Middle frontal gyrus (tissue), 1 donor: ENCODE measurements around the gene UBXN7.
"Not testable (repeated sequence)": the region's sequence is repeated elsewhere in the genome, so short reads cannot be mapped to it uniquely, and the experiment has no call there.

ENCODE experiments used
- DNase-seq: peaks from one replicate; pipeline ENCODE4 v3.0.0-alpha.2; 2015; ENCODE audit warnings: low spot score; ENCODE audit errors: extremely low spot score

UBXN7 gene

DNA sequence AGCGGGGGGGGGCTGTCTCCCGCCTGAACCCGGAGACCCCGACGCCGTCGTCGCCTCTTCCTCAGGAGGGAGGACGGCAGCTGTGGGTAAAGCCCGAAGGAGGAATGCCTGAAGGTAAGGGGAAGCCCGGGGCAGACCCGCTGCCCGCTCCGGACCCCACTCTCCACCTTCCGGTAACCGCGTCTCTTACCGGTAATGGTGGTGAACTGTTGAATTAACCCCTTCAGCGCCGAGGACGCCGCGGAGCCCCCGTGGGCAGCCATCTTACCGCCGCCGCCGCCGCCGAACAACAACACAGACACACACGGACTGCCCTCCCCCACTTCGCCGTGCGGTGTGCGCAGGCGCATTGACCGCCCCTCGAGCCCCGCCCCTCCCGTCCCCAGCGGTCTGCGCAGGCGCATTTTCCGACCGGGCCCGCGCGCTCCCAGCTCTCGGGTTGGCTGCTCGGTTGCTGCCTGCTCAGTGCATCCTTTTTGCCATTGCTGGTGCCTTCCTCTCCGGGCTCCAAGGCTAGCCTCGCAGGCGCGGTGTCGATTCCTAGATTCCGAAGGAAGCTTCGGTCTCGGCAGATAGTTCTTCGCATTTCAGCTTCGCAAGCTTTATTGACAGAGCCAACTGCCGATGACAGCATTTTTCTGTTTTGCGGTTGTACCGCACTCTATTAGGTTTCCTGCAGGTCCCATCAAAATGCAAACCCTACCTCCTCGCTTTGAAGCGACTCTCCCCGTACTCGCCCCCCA, at the start of gene UBXN7:
Gene UBXN7 (minus strand): TSS at position 291 of the 743 bp plus-strand sequence. CDS start 28 bp downstream, at position 263.
- peak; percentile 89 for DNase-seq

DNA sequence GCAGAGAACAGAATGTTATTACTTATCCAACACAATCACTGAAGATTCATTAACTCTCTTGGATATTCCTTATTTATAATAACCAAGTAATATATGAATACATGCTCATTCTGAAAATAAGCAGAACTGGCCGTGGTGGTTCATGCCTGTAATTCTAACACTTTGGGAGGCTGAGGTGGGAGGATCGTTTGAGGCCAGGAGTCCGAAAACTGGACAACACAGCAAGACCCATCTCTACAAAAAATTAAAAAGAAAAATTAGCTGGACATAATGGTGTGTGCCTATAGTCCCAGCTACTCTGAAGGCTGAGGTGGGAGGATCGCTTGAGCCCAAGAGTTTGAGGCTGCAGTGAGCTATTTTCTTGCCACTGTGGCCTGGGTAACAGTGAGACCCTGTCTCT, 45.5 kb upstream of the UBXN7 start:
- no peak for DNase-seq

- DNase-seq, result no peak
Measured at GRCh38 chr3:196472286-196472685, 40.1 kb upstream of the UBXN7 start.

DNA sequence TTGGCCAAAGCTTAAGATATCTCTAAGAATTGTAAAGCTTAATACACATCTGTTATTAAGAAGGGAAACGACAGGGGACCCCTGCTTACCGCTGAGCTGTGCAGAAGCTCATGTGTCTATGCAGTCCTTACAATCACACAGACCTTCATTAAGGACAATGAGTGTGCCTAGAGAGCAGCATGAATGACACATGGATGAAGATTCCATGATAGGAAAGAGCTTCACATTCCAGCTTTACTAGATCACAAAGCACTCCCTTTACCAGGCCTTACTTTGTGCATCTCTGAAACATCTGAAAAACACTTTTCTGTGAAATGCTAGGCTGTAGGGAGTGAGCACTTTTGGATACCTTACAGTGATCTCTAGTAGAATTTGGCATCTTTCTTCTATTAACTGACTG, 39.3 kb upstream of the UBXN7 start:
- DNase-seq, result no peak

GRCh38 chr3:196470182-196470581, 38.0 kb upstream of the UBXN7 start:
- DNase-seq, result not testable (repeated sequence)

GRCh38 chr3:196463804-196464203, 31.6 kb upstream of the UBXN7 start:
- no peak for DNase-seq

DNA sequence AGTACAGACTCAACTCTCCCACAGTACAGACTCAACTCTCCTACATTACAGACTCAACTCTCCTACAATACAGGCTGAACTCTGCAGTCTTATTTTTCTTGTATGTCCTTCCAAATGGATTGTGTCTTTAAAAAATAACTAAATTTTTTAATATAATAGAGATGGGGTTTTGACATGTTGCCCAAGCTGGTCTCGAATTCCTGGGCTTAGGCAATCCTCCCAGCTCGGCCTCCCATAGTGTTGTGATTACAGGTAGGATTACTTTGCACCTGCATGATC, 31.2 kb upstream of the UBXN7 start:
- no peak for DNase-seq

GRCh38 chr3:196462680-196463477, 30.7 kb upstream of the UBXN7 start:
- not testable (repeated sequence) for DNase-seq

GRCh38 chr3:196458063-196458462, 25.8 kb upstream of the UBXN7 start:
- no peak for DNase-seq

GRCh38 chr3:196457470-196457869, 25.2 kb upstream of the UBXN7 start:
- DNase-seq, result not testable (repeated sequence)

DNA sequence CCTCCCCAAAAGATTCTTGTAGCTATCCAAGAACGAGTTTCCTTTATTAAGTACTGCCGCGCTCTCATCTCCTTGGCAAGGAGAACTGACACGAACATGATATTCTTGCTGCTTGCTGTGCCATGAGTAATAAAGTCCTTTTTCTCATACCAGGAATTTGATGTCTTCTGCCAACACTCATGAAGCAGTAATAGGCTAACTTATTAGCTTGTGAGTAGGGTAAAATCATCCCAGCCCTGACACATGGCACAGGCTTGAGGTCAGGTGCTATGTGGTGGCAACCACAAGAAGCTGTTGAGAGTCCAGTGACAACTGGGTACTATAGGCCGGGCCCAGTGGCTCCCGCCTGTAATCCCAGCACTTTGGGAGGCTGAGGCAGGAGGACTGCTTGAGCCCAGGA, 22.7 kb upstream of the UBXN7 start:
- no peak for DNase-seq

DNA sequence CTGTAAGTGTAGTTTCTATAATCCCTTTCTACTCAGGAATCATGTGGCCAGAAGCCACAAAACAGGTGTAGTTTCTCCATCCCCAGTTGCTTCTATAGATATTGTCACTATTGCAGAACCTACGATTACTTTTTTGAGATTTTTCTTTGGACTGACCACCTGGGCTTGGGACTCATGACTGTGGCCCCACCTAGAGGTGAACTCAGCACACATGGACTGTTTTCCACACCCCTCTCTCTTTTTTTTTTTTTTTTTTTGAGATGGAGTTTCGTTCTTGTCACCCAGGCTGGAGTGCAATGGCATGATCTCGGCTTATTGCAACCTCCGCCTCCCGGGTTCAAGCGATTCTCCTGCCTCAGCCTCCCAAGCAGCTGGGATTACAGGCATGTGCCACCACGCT, 13.2 kb upstream of the UBXN7 start:
- DNase-seq, result not testable (repeated sequence)

- no peak for DNase-seq
Measured at GRCh38 chr3:196444500-196444894, 12.3 kb upstream of the UBXN7 start.

DNA sequence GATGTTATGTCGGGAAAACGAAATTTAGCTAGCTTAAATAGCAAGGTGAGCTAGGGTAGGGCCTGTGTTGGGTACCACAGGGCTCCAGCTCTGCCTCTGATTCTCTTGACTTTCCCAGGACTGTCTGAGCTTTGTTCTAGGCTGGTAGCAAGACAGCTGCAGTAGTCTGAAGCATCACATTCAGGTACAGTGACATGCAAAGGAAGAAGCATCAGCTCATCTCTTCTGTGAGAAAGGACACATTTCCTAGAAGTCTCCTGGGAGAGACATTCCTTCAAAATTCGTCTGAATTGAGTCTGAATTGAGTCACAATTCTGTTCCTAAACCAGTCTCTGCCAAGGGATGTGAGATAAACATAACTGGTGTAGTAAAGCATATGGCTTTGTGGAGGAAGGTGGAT, 8.5 kb upstream of the UBXN7 start:
- peak; percentile 16 for DNase-seq

DNA sequence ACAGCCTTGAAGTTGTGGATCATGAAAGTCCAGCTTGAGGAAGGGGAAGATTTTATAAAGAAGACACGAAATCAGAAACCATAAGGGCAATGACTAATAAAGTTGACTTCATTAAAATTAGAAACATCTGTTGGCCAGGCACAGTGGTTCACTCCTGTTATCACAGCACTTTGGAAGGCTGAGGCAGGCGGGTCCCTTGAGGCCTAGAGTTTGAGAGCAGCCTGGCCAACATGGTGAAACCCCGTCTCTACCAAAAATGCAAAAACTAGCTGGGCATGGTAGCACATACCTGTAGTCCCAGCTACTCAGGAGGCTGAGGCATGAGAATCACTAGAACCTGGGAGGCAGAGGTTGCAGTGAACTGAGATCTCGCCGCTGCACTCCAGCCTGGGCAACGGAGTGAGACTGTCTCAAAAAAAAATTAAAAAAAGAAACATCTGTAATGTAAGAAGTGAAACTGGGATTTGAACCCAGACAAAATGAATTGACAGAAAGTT, 7.9 kb upstream of the UBXN7 start:
- no peak for DNase-seq

- no peak for DNase-seq
Measured at GRCh38 chr3:196431181-196432136, 768 bp downstream of the UBXN7 start.

DNA sequence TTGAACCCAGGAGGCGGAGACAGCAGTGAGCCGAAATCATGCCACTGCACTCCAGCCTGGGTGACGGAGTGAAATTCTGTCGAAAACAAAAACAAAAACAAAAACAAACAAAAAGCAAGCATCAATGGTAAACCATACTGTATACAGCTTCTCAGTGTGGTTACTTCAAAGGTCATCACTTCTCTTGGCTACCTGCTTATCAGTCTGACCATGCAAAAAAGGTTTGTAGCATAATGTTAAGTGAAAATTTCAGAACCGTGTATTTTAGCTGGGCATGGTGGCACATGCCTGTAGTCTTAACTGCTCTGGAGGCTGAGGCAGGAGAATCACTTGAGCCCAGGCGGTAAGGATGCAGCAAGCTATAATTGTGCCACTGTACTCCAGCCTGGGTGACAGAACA, 4.2 kb downstream of the UBXN7 start:
- no peak for DNase-seq

GRCh38 chr3:196424421-196424820, 7.8 kb downstream of the UBXN7 start:
- not testable (repeated sequence) for DNase-seq

- no peak for DNase-seq
Measured at GRCh38 chr3:196423044-196423781, 9.0 kb downstream of the UBXN7 start.

DNA sequence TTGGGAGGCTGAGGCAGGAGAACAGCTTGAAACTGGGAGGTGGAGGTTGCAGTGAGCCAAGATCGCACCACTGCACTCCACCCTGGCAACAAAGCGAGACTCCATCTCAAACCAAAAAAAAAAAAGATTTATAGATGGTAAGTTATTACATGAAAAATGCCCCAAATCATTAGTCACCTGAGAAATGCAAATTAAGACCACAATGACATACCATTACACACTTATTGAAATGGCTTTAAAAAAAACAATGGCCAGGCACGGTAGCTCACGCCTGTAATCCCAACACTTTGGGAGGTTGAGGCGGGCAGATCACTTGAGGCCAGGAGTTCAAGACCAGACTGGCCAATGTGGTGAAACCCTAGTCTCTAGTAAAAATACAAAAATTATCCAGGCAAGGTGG, 10.6 kb downstream of the UBXN7 start:
- DNase-seq, result not testable (repeated sequence)

DNA sequence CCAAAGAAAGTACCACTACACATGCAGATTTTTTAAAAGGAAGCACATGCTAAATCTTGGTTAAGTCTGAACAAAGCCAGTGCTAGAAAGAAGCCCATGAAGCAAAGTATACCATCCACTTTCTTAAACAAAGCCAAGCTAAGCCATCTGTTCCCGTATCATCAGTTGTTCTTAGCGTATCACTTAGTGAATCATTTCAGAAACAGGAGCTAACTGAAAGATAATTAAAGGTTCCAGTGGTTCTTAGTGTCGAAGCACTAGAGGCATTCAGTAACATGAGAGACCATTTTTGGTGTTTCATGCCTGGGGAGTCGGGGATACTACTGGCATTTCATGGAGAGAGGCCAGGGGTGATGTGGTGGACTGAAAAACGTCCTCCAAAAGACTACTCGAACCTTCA, 12.8 kb downstream of the UBXN7 start:
- DNase-seq, result no peak
